Measurements from ENCODE around the gene TMEM151B.
"Not testable (repeated sequence)": the region's sequence is repeated elsewhere in the genome, so short reads cannot be mapped to it uniquely, and the experiment has no call there.

The TMEM151B gene

GRCh38 chr6:44328203-44328602, 58.0 kb downstream of the TMEM151B start:
- DNase-seq (ENCODE audit: low spot score); FAIRE-seq: not testable (repeated sequence)

GRCh38 chr6:44329858-44330257, 59.6 kb downstream of the TMEM151B start:
- FAIRE-seq (no peak), DNase-seq (ENCODE audit: low spot score) (no peak)

- FAIRE-seq (no peak), DNase-seq (ENCODE audit: low spot score) (no peak)
Measured at GRCh38 chr6:44332585-44332984, 62.3 kb downstream of the TMEM151B start.

- DNase-seq (ENCODE audit: low spot score) (no peak), FAIRE-seq (no peak)
Measured at GRCh38 chr6:44333273-44333919, 63.1 kb downstream of the TMEM151B start.

- FAIRE-seq: no peak
- DNase-seq (ENCODE audit: low spot score): no peak
Measured at GRCh38 chr6:44333942-44334341, 63.7 kb downstream of the TMEM151B start.

DNA sequence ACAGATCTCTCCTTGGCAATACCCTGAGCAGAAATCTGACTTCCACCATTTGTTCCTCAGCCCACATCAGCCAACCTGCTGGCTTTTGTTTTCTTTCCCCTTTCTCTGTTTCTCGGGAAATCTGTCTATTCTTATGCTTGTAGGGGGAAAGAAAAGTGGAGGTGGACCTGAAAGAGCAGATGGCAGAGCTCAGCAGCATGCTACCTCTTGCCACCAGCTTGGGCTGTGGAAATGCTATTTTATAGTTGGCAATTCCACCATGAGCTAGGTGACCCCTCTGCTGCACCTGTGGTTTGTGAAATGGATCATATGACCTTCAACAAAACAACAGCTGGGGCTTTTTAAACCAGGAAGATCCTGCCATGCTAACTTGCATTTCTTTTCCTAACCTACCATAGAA, 65.4 kb downstream of the TMEM151B start:
- FAIRE-seq (no peak), DNase-seq (ENCODE audit: low spot score) (no peak)

- FAIRE-seq: no peak
Measured at GRCh38 chr6:44338228-44339122, 68.2 kb downstream of the TMEM151B start.

GRCh38 chr6:44339301-44339700, 69.1 kb downstream of the TMEM151B start:
- DNase-seq (ENCODE audit: low spot score) (no peak), FAIRE-seq (no peak)

More at GRCh38 chr6:44338228-44339122, 68.2 kb downstream of the TMEM151B start:
- DNase-seq (ENCODE audit: low spot score): peak; percentile 71

GRCh38 chr6:44339763-44340625, 69.7 kb downstream of the TMEM151B start:
- FAIRE-seq (no peak), DNase-seq (ENCODE audit: low spot score) (peak; percentile 18)

DNA sequence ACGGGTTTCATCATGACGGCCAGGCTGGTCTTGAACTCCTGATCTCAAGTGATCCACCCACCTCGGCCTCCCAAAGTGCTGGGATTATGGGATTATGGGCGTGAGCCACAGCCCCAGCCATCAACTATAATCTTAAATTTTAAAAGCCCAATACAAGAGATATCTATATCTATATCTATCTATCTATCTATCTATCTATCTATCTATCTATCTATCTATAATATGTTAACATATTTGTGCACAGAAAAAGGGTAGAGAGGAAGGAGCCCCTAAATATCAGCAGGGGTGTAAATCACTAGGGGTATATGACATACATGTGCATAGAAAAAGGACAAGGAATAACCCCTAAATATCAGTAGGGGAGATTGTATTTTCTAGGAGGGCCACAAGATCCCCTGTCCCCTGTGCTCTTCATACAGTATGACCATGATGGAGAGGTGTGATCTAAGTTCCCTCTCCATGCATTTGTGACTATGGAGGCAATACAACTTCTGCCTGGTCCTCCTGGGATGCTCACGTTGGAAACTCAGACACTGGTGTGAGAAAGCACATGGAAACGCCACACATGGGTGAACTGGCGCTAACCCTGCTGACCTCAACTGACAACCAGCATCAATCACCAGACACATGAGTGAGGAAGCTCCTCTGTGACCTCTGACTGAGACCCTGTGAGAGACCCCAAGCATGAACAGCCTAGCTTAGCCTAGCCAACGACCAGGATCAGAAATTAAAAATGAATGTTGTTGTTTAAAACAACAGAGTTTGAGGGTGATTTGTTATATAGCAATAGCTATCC, 71.0 kb downstream of the TMEM151B start:
- FAIRE-seq (no peak), DNase-seq (ENCODE audit: low spot score) (no peak)

- DNase-seq (ENCODE audit: low spot score) (no peak), FAIRE-seq (no peak)
Measured at GRCh38 chr6:44342052-44342451, 71.8 kb downstream of the TMEM151B start.

DNA sequence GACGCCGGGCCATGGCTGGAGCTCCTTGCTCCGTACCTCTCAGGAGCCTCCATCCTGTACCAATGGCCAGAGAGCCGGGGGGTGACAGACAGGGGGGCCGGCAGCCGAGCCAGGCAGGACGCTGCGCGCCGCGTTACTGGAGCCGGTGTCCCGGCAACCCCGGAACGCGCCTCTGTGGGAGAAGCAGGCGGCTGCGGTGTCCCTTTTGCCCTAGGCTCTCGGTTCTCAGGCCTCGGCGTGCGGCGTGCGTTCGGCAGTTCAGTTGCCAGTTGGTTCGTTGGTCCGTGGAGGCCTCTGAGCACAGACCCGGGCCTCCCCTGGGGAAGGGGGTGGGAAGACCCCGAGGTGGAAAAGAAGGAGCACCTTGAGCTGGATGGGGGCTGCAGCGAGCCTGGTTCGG, 72.2 kb downstream of the TMEM151B start, which contains the start of gene SPATS1:
TSS of gene SPATS1 (plus strand) at position 162 of the 400 bp plus-strand sequence. CDS start 446 bp downstream, outside the sequence.
- FAIRE-seq: no peak
- DNase-seq (ENCODE audit: low spot score): no peak

DNA sequence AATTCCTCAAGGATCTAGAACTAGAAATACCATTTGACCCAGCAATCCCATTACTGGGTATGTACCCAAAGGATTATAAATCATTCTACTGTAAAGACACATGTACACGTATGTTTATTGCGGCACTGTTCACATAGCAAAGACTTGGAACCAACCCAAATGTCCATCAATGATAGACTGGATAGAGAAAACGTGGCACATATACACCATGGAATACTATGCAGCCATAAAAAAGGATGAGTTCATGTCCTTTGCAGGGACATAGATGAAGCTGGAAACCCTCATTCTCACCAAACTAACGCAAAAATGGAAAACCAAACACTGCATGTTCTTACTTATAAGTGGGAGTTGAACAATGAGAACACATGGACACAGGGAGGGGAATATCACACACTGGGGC, 76.6 kb downstream of the TMEM151B start:
- not testable (repeated sequence) for DNase-seq (ENCODE audit: low spot score); FAIRE-seq

DNA sequence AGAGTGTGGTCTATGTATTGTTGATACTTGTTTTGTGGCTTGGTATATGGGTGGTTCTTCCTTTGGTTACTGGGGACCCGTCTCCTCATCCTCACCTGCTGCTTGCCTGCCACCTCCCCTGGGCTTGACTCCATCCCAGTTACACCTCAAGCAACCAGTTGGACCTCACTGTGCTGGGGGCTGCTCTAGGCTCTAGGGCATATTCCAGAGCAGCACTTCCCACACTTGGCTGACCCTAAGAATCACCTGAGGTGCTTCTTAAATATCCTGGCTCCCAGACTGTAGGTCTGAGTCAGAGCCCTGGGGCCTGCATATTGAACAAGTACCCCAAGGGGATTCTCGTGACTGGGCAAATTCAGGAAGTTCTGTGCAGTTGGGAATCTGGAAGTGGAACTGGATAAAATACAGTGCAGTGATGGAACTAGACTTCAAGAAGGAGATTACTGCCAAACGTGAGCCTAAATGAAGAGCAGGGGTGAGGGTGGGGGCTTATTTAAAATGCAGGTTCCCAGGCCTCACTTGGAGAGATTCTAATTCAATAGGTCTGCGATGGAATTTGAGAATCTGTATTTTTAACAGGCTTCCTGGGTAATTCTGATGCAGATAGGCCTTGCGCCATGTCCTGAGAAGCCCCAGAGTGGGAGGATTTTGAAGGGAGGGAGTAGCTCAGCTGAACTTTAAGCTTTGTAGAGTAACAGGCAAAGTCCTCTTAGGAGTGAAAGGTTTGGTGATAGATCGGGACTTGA, 79.8 kb downstream of the TMEM151B start:
- DNase-seq (ENCODE audit: low spot score) (no peak), FAIRE-seq (no peak)

DNA sequence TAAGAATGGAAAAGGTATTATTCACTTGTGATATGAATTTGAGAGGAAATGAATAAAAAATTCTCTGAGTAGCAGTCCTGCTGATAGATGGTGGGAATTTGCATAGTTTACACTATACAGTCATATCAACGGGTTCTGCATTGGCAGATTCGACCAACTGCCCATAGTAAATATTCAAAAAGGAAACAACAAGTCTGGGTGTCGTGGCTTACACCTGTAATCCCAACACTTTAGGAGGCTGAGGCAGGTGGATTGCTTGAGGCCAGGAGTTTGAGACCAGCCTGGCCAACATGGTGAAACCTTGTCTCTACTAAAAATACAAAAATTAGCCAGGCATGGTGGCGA, 80.4 kb downstream of the TMEM151B start:
- DNase-seq (ENCODE audit: low spot score); FAIRE-seq: not testable (repeated sequence)

DNA sequence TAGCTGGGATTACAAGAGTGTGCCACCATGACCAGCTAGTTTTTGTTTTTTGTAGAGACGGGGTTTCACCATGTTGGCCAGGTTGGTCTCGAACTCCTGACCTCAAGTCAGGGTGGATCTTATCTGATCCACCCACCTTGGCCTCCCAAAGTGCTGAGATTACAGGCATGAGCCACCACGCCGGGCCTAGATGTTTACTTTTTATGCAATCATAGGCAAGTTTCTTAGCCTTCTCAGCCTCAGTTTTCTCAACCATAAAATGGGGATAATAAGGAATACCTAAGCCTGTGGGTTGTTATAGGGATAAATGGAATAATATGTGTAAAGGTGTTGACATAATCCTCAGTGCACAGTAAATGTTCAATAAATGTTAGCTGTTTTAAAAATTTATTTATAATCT, 82.0 kb downstream of the TMEM151B start:
- DNase-seq (ENCODE audit: low spot score): no peak

GRCh38 chr6:44353336-44353735, 83.1 kb downstream of the TMEM151B start:
- FAIRE-seq (no peak), DNase-seq (ENCODE audit: low spot score) (no peak)

More for the DNA sequence above, 82.0 kb downstream of the TMEM151B start:
- no peak for FAIRE-seq

GRCh38 chr6:44355640-44356039, 85.4 kb downstream of the TMEM151B start:
- DNase-seq (ENCODE audit: low spot score): no peak
- no peak for FAIRE-seq

- DNase-seq (ENCODE audit: low spot score): no peak
- FAIRE-seq: no peak
Measured at GRCh38 chr6:44356487-44356886, 86.2 kb downstream of the TMEM151B start.
